IPS DF 6.9 (cell line): ENCODE data around the gene RFTN1.

Experiments used
- DNase-seq: peaks from one replicate; pipeline ENCODE4 v3.0.0-alpha.2; 2013; ENCODE audit warnings: low read depth, low spot score
- H3K27ac ChIP-seq: one replicate; pipeline ENCODE4 v1.5.1; 2013; ENCODE audit warnings: low read length, control low read depth
- H3K27me3 ChIP-seq: 2 replicates; pipeline ENCODE4 v1.6.1; 2013; ENCODE audit warnings: mild to moderate bottlenecking, low read length; ENCODE audit not compliant: control insufficient read depth, insufficient read depth
- H3K36me3 ChIP-seq: 2 replicates; pipeline ENCODE4 v1.6.1; 2013; ENCODE audit warnings: low read length; ENCODE audit not compliant: control insufficient read depth, insufficient read depth
- H3K4me1 ChIP-seq: 2 replicates; pipeline ENCODE4 v1.6.1; 2013; ENCODE audit warnings: low read length; ENCODE audit not compliant: control insufficient read depth, insufficient read depth
- H3K4me3 ChIP-seq: 2 replicates; pipeline ENCODE4 v1.5.1; 2013; ENCODE audit warnings: mild to moderate bottlenecking, low read length
- H3K9me3 ChIP-seq: 2 replicates; pipeline ENCODE4 v1.6.1; 2013; ENCODE audit warnings: low read length, inconsistent platforms; ENCODE audit not compliant: control insufficient read depth, insufficient read depth
- WGBS: extraction: QIAGEN DNeasy Blood & Tissue Kit; methylation state at CpG from one replicate; pipeline ENCODE4 v1.1.7; 2013; ENCODE audit warnings: mixed read lengths, missing lambda C conversion rate; ENCODE audit not compliant: insufficient read length, insufficient coverage; 5-methylcytosine and 5-hydroxymethylcytosine counted together

The RFTN1 gene

DNA sequence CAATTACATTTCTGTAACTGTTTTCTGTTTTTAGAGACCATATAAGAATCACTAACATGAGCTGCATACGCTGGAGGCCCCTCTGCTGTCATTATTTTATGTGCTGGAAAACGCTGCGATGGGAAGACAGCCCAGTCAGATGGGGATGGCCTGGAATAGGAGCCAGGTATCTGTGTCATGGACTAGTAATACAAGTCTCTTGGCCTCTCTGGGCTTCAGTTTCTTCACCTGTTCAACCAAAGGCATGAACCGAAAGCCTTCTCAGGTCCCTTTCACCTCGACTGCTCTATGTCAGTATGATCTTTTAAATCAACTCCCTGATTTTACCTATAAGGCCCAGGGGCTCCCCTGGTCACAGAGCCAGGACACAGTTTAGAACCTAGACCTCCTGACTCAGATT, 14.6 kb upstream of the RFTN1 start:
- whole genome bisulfite sequencing: no CpG with 5 or more reads among the region's 5 CpGs
- Histone ChIP-seq H3K27me3 (no peaks in the 10 kb centered on the region), H3K4me1 (no peaks in the 10 kb centered on the region)

DNA sequence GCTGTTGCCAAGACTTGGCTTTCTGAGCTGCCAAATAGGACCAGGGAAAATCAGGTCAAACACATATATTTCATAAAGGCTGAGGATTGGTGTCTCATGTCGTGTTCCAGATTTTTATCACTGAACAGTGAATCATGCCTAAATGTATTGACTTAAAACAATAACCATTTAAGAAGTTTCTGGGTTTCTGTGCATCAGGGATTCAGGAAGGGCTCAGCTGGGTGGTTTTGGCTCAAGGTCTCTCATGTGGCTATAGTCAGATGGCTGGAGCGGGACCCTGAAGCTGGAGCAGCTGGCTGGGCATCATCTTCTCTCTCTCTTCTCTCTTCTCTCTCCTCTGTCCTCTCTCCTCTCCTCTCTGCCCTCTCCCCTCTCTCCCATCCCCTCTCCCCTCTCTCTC, 10.7 kb upstream of the RFTN1 start:
- H3K4me1 ChIP-seq: no peaks in the 10 kb centered on the region
- no CpG with 5 or more reads among the region's 2 CpGs for WGBS
- no peaks in the 10 kb centered on the region for H3K9me3 ChIP-seq
- H3K27me3 ChIP-seq: no peaks in the 10 kb centered on the region
- H3K27ac ChIP-seq: no peak overlapping the region
- no peaks in the 10 kb centered on the region for H3K36me3 ChIP-seq
- no peak overlapping the region for H3K4me3 ChIP-seq
- DNase-seq: no peak

More for the DNA sequence above, 14.6 kb upstream of the RFTN1 start:
- H3K9me3 ChIP-seq: no peaks in the 10 kb centered on the region
- H3K36me3 ChIP-seq: no peaks in the 10 kb centered on the region
- no peak for DNase-seq
- no peak overlapping the region for H3K27ac ChIP-seq
- no peak overlapping the region for H3K4me3 ChIP-seq

DNA sequence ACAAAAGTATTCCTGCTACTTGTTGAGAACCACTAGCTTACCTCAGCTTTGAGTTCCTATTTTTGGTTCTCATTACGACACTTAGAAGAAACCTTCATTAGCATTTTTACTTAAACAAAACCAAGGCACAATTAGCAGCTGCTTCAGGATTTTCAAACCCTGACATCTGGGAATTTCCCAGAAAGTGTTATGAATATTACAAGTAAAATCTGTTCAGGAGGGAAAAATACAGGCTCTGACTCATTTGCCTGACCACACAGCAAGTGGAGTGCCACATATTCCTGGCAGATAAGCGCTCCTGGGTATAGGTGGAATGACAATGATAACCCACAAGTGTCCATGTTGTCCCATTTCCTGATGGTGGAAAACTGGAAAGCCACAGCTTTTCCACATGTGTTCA, 10.3 kb upstream of the RFTN1 start:
- WGBS: no CpG with 5 or more reads among the region's 2 CpGs
- DNase-seq: no peak
- no peaks in the 10 kb centered on the region for H3K27me3 ChIP-seq
- no peaks in the 10 kb centered on the region for H3K4me1 ChIP-seq
- H3K36me3 ChIP-seq: no peaks in the 10 kb centered on the region
- no peaks in the 10 kb centered on the region for H3K9me3 ChIP-seq
- H3K4me3 ChIP-seq: no peak overlapping the region
- H3K27ac ChIP-seq: no peak overlapping the region

DNA sequence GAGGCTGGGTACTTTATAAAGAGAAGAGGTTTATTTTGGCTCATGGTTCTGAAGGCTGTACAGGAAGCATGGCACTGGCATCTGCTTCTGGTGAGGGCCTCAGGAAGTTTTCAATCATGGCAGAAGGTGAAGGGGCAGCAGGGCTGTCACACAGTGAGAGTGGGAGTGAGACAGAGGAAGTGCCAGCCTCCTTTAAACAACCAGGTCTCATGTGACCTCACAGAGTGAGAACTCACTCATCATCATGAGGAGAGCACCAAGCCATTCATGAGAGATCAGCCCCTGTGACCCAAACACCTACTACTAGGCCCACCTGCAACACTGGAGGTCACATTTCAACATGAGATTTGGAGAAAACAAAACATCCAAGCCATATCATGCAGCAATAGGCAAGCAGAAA, 9.3 kb upstream of the RFTN1 start:
- H3K9me3 ChIP-seq: no peaks in the 10 kb centered on the region
- H3K27ac ChIP-seq: no peak overlapping the region
- H3K4me3 ChIP-seq: no peak overlapping the region
- no peaks in the 10 kb centered on the region for H3K36me3 ChIP-seq
- DNase-seq: no peak
- H3K4me1 ChIP-seq: no peaks in the 10 kb centered on the region
- no peaks in the 10 kb centered on the region for H3K27me3 ChIP-seq

DNA sequence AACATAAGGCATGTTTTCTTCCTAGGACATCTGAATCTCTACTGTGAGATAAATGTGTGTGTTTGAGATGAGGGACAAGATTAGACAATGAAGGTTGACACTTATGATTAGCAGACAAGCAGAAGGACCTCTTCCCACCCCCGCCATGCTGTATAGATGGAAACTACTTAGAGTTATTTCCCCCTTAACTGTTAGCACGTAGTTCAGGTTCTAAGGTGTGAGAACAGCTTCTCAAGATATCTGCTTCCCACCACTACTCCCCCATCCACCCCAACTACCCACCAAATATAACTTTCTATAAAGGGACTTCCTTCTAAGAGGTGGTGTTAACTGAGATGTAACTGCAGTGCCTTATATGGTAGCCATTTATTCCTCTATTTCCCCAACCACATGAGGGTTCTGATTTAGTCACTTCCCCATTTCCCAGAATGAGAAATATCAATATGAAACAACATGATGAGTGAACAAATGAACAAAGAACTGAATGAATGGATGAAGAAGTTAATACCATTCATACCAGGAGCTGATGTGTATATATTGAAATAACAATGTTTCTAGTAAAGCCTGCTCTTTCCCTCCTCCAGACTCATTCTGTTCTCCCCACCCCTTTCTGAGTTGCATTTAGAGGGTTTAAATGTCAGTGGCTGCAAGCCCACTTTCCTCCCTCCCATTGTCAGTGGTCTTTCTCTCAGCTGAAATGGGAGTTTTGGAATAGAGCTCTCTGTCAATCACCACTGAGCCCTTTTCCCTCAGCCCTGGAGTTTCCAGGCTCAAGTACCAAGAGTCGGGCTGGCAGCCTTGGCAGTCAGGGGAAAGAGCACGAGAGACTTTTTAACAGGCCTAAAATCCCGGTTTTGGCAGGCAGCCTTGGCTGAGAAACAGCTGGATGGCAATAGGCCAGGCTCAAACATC, 7.7 kb upstream of the RFTN1 start:
- Histone ChIP-seq H3K4me3 (no peak overlapping the region), H3K36me3 (no peaks in the 10 kb centered on the region), H3K9me3 (no peaks in the 10 kb centered on the region), H3K4me1 (peaks cover 2% of the 10 kb centered on the region; the same call in 1 of the 2 replicates), H3K27ac (no peak overlapping the region), H3K27me3 (no peaks in the 10 kb centered on the region)
- no peak for DNase-seq
- WGBS: no CpG with 5 or more reads among the region's 5 CpGs

DNA sequence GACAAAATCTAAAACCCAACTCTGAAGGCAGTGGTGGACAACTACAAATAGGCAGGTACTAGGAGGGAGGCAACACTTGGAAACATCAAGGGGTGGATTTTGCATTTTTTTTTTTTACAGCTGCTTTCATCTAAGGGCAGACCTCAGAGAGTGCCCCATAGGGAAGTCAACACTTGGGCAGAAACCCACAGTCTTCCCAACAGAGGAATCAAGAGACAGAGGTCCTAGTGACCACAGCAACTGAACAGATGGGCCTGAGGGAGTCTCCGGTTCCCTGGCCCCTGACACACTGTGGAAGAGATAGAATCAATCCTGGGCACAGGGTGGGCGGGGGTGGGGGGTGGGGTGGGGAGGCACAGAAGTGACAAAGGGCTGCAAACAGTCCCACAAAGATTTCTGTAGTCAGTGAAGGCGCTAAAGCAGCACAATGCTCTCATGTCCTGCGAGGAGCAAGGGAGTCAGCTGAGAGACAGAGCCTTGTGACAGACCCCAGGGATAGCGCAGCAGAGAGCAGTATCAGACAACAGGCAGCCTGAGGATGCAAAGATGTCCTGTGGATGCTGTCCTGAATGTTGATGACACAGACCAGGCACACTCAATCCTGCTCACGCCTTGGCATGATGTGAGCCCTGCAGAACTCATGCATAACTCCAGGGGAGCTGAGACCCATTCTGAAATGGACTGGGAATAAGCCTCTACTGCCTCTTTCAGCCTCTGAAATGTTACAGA, 6.9 kb upstream of the RFTN1 start:
- peaks cover 2% of the 10 kb centered on the region; the same call in 1 of the 2 replicates for H3K4me1 ChIP-seq
- H3K4me3 ChIP-seq: no peak overlapping the region
- no peak for DNase-seq
- no peaks in the 10 kb centered on the region for H3K9me3 ChIP-seq
- WGBS: no CpG with 5 or more reads among the region's 6 CpGs
- H3K27ac ChIP-seq: no peak overlapping the region
- H3K36me3 ChIP-seq: no peaks in the 10 kb centered on the region
- no peaks in the 10 kb centered on the region for H3K27me3 ChIP-seq

DNA sequence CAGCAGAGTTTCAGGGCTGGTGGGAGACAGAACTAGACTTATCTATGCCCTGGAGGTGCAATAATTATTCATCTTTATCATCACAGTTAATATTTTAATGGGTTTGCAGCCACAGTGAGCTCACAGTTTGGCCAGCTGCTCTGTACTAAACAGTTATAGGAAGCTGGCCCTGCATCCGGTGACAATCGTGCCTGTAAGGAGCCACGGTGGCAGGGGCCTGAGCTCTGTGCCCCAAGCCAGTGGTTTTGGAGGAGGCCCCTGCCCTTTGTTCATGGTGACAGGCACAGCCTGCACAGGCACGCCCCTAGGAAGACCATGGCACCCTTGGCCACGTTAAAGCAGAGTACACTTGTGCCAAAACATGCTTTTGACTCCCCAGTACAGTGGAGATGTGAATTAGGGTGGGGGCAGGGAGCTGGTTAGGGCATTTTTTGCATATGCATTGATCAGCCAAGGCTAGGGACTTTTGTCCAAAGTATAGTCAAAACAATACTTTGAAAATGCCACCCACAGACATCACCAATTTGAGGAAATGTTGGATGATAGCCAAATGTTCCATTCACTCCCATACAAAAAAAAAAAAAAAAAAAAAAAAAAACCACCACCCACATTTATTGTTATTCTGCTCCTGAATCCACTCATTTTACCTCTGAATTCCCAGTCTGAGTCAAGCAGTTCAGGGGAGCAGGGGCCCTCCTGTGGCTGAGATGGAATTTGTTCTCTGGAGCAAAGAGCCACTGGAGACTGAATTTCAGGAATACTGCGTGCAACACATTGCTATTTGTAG, 3.4 kb upstream of the RFTN1 start:
- Histone ChIP-seq H3K36me3 (no peaks in the 10 kb centered on the region), H3K4me3 (no peak overlapping the region), H3K4me1 (peaks cover 2% of the 10 kb centered on the region; the same call in 1 of the 2 replicates), H3K27ac (no peak overlapping the region), H3K9me3 (no peaks in the 10 kb centered on the region), H3K27me3 (peaks cover 12% of the 10 kb centered on the region; the same call in 1 of the 2 replicates)
- no CpG with 5 or more reads among the region's 6 CpGs for WGBS
- DNase-seq: no peak

DNA sequence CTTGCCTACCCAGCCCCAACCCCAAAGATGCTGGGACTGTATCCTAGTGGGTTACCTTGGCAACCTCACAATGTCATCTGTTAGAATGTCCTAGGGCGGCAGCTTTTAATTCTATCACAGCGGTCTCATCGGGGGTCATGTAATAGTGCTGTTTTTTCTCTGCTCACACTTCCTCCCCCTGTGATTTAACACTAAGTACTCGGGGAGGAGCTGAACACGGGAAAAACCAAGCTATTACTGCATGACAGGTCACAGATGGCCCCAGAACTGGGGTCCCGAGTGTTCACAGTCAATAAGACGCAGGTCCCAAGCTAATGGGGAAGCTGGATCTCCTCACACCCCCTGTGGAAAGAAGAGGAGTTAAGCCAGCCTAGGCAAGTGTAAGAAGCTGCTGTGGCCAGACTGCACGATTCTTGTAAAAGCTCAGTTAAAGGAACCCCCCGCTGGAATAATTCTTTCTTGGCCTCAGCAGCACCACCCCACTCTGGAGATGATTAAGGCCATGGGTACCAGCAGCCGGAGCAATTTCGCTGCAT, 2.5 kb upstream of the RFTN1 start:
- H3K4me1 ChIP-seq: peaks cover 2% of the 10 kb centered on the region; the same call in 1 of the 2 replicates
- no peak overlapping the region for H3K27ac ChIP-seq
- no CpG with 5 or more reads among the region's 11 CpGs for WGBS
- no peaks in the 10 kb centered on the region for H3K9me3 ChIP-seq
- H3K27me3 ChIP-seq: peaks cover 12% of the 10 kb centered on the region; the same call in 1 of the 2 replicates
- H3K36me3 ChIP-seq: no peaks in the 10 kb centered on the region
- no peak overlapping the region for H3K4me3 ChIP-seq
- no peak for DNase-seq

DNA sequence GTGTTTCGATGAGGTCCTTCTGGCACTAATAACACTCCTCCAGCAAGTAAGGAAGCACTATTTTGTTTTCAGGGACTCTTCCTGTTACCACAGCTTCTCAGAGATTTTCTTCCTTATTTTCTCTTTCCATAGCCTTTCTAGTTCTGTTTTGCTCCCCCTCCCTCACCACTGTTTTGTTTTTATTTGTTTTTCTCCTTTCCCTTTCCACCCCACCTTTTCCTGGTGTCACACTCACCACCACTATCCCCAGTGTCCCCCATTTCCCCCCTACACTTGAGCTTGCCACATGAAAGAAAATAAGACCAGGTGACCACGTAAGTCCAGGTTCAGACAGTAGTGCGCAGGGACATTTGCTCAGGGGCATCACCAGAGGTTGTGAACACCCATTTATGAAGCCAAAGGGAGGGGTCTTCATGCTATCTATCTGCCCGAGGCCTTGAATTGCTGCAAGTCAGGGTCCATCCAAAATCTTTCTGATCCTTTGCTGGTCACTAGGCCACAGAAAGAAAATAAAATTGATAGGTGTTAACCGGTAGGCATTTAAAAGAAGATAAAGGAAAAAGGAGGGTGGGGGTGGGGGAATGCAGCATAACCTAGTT, 1.4 kb upstream of the RFTN1 start:
- H3K27ac ChIP-seq: no peak overlapping the region
- H3K27me3 ChIP-seq: peaks cover 12% of the 10 kb centered on the region; the same call in 1 of the 2 replicates
- peaks cover 2% of the 10 kb centered on the region; the same call in 1 of the 2 replicates for H3K4me1 ChIP-seq
- H3K9me3 ChIP-seq: no peaks in the 10 kb centered on the region
- WGBS: no CpG with 5 or more reads among the region's 5 CpGs
- no peak for DNase-seq
- H3K36me3 ChIP-seq: no peaks in the 10 kb centered on the region
- no peak overlapping the region for H3K4me3 ChIP-seq
